ENCODE measurements around the gene WDR4. TPM values are rescaled to one million over a fixed set of nuclear protein-coding genes. Genes with fewer than 3 reads are reported as not detected.
"Not testable (repeated sequence)": the region's sequence is repeated elsewhere in the genome, so short reads cannot be mapped to it uniquely, and the experiment has no call there.

WDR4 gene
- total RNA-seq, 1 experiment from 2014 or later, result 31.9 TPM

- DNase-seq (ENCODE audit: low spot score), result no peak
These were observed 26.3 kb downstream of the WDR4 start for GRCh38 chr21:42852925-42853570.

GRCh38 chr21:42851812-42852665, 27.3 kb downstream of the WDR4 start:
- DNase-seq (ENCODE audit: low spot score), result no peak

GRCh38 chr21:42850866-42851391, 28.4 kb downstream of the WDR4 start:
- no peak for DNase-seq (ENCODE audit: low spot score)

GRCh38 chr21:42850463-42850862, 28.9 kb downstream of the WDR4 start:
- DNase-seq (ENCODE audit: low spot score), result no peak

- DNase-seq (ENCODE audit: low spot score), result no peak
These were observed 29.5 kb downstream of the WDR4 start for GRCh38 chr21:42849759-42850412.

GRCh38 chr21:42848932-42849758, 30.2 kb downstream of the WDR4 start:
- DNase-seq (ENCODE audit: low spot score), result no peak

- DNase-seq (ENCODE audit: low spot score), result not testable (repeated sequence)
These were observed 31.0 kb downstream of the WDR4 start for GRCh38 chr21:42848144-42848931.

- no peak for DNase-seq (ENCODE audit: low spot score)
These were observed 31.6 kb downstream of the WDR4 start for GRCh38 chr21:42847726-42848125.

GRCh38 chr21:42847051-42847707, 32.2 kb downstream of the WDR4 start:
- DNase-seq (ENCODE audit: low spot score), result no peak

GRCh38 chr21:42846221-42846620, 33.1 kb downstream of the WDR4 start:
- DNase-seq (ENCODE audit: low spot score), result no peak

GRCh38 chr21:42845296-42845965, 33.9 kb downstream of the WDR4 start:
- no peak for DNase-seq (ENCODE audit: low spot score)

- DNase-seq (ENCODE audit: low spot score), result no peak
These were observed 34.8 kb downstream of the WDR4 start for GRCh38 chr21:42844411-42845113.

- DNase-seq (ENCODE audit: low spot score), result no peak
These were observed 36.3 kb downstream of the WDR4 start for GRCh38 chr21:42843056-42843455.

- not testable (repeated sequence) for DNase-seq (ENCODE audit: low spot score)
These were observed 37.3 kb downstream of the WDR4 start for GRCh38 chr21:42841916-42842655.

GRCh38 chr21:42841156-42841915, 38.0 kb downstream of the WDR4 start:
- DNase-seq (ENCODE audit: low spot score), result no peak

GRCh38 chr21:42840411-42841155, 38.8 kb downstream of the WDR4 start:
- DNase-seq (ENCODE audit: low spot score), result no peak

All from HT-29 (cell line).